Stimulated activated CD8-positive, alpha-beta memory T cell treated with anti-CD3 and anti-CD28 coated beads, Interleukin-12 subunit alpha, Interleukin-12 subunit beta, amount 100 ng/mL, for 4 hours (primary cell): ENCODE data around the gene COL21A1.
"Not testable (repeated sequence)": the region's sequence is repeated elsewhere in the genome, so short reads cannot be mapped to it uniquely, and the experiment has no call there.

Experiments
- DNase-seq: peaks from one replicate; pipeline ENCODE4 v3.0.0-alpha.2; 2020; ENCODE audit warnings: low read depth

The COL21A1 gene

DNA sequence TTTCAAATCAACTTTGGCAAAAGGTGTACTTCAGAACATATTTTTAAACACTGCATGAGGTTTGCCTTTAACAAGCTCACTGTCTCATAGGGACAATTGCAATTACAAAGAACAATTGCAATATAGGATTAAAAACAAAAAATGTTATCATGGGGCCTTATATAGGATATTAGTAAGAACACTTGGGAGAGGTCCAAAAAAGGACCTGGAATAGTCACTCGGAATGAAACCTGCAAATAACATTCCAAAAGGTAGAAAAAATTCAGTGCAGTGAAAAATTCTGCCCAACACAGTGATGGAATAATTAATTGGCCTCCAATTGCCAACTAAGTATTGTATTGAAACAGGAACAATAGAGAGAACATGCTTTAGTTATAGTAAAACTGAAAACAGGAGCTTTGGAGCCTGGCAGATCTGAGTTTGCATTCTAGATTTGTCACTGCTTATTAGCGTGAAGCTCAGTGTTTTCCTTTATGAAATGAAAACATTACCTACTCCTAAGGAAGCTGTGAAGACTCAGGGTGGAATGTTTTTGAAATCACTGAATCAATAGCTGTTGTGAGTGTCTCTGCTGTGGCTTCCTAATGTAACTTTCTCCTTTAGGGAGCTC is 199.3 kb downstream of the COL21A1 start:
- no peak for DNase-seq

DNA sequence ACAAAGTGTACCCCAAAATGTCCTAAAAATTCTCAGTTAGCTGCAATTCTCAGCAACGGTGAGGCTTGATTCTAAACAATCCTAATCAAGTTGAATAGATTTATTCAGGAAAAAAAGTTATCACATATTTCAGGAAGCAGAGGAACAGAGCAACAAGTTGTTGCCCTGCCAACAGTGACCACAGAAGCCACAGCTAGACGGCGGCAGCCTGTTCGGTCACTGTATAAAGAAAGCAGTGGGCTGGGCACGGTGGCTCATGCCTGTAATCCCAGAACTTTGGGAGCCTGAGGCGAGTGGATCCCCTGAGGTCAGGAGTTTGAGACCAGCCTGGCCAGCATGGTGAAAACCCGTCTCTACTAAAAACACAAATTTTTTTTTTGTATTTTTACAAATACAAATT is 200.8 kb downstream of the COL21A1 start:
- DNase-seq = no peak

DNA sequence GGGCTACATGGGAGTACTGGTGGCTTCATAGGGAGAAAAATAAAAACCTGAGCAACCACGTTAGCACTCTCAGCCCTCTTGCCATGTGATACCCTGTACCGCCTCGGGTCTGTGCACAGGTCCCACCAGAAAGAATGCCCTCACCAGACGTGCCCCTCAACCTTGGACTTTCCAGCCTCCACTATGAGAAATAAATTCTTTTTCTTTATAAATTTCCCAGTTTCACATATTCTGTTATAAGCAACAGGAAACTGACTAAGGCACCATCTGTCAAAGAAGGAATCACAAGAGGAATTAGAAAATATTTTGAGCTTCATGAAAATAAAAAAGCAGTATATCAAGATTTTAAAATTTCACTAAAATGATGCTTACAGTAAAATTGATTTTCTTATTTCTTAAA is 203.6 kb downstream of the COL21A1 start:
- no peak for DNase-seq

DNA sequence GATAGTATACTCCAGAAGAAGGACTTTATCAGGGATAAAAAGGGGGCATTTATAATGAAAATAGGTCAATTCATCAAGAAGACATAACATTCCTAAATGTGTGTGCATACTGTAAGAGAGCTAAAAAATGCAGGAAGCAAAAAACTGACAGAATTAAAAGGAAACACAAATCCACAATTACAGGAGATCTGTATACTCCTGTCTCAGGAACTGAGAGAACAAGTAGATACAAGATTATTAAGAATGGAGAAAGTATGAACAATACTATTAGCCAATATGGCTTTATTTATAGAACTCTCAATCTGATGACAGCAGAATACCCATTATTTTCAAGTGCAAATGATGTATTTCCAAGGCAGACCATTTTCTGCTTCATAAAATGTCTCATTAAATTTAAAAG is 204.3 kb downstream of the COL21A1 start:
- no peak for DNase-seq

DNA sequence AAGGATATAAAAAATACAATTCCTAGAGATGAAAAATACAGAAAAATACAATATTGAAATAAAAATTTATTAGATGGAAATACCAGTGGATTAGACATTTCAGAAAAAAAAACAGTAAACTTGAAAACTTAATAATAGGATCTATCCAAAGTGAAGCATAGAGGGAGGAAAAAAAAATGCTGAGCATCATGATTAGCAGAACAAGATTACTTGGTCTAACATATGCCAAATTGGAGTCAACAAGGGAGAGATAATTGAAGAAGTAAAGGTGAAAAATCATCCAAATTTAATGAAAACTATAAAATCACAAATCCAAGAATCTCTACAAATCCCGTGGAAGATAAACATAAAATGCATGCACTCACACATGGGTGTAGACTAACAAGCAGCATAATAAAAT is 205.8 kb downstream of the COL21A1 start:
- no peak for DNase-seq

DNA sequence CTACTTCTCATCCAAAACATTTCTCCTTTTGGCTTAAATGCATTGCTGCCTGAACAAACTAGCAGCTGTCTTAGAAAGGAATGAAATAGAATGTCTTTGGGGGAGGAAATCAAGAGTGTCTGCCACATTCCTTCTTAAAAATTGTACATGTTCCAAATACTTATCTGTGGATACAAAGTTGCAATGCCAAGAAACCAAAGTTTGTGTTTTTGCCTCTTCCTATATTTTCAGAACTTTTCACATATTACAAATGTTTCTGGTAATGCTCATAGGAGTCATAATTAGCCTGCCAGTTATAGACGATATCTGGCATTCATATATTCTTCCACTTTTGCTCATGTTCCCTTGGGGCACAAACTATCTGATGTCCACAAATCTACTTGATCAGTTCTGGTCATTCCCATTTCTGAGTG is 206.5 kb downstream of the COL21A1 start:
- no peak for DNase-seq

DNA sequence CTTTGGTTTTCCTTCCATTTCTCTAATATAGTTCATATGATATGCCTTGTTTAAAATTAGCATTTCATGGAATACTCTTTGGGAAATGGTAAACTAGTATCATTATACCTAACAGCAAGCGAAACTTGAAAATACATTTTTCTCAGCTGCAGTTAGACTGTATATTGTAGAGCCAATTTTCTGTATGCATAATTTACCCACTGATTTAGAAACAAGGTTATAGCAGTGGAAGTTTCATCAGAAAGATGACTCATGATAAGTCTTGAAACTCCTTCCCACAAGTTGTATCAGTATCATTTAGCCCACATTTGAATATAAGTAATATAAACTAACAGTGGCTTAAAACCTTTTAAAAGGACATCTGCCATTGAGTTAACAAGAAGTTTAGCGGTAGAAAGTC is 207.2 kb downstream of the COL21A1 start:
- DNase-seq = no peak

DNA sequence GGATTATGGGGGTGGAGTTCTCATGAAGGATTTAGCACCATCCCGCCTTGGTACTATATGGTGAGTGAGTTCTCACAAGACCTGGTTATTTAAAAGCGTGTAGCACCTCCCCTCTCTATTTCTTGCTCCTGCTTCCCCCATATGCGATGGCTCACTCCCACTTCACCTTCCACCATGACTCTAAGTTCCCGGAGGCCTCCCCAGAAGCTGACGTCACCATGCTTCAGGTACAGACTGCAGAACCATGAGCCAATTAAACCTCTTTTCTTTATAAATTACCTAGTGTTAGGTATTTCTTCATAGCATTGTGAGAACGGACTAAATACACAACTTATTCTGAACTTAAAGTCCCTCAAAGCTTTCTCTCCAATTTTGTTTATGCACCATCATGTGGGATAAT is 208.6 kb downstream of the COL21A1 start:
- DNase-seq = no peak

DNA sequence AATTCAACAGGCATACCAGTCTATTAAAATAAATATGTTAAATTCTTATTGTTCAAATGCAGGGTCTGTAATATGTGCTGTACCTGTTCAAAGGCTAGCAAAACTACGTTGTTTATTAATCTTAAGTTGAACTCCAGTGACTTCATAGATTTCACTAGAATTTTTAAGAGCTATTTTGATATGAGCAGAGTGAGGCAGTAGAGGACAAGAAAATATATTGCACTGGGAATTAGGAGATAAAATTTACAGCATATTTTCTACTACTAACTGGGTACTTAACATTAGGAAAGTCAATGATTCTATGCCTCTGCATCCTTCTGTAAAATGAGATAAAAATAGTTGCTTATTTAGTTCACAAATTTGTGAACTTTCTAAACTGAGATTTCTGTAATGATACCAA is 209.8 kb downstream of the COL21A1 start:
- no peak for DNase-seq

DNA sequence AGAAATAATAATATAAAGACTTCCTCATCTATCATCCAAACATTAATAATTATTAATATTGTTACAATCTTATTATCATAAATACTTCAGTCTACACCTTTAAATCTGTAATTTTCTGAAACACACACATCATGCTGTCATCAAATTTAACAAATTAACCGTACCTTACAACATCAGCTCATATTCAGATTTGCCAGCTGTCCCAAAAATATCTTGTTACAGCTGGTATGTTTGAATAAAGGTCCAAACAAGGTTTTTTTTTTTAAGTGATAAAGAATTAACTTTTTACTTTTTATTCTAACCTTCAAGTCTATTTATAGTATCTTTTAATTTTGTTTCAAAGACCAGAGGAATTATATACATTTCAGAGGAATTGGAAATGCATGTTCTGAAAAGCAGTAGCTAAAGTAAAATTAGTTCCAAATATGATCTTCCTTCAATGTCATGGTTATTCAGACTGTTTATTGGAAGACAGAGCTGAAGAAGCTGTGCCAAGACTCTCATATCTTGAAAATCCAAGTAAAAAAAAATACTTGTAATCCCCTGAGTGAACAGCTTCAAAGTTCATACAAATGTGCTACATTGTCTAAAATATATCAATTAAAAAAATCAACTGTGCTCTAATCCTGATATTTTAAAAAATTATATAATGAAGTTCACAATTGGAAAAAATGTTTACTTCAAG is 210.3 kb downstream of the COL21A1 start:
- no peak for DNase-seq

DNA sequence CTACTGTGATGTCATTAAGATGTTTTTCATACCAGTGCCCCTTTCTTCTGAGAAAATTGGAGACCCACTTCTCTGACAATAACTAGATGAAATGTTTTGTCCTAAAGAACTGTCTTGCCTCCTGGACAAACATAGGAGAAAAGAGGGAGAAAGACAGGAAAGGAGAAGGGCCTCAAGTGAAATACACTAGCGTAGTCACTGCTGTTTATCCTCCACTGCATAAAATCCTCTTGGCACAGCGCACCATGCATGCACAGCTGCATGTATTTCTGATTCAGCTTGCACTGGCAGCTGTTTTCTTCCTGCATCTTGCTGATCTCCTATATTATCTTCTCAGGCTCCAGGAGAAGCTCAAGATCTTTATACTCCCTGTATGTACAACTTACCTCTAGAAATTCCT is 214.0 kb downstream of the COL21A1 start:
- no peak for DNase-seq

DNA sequence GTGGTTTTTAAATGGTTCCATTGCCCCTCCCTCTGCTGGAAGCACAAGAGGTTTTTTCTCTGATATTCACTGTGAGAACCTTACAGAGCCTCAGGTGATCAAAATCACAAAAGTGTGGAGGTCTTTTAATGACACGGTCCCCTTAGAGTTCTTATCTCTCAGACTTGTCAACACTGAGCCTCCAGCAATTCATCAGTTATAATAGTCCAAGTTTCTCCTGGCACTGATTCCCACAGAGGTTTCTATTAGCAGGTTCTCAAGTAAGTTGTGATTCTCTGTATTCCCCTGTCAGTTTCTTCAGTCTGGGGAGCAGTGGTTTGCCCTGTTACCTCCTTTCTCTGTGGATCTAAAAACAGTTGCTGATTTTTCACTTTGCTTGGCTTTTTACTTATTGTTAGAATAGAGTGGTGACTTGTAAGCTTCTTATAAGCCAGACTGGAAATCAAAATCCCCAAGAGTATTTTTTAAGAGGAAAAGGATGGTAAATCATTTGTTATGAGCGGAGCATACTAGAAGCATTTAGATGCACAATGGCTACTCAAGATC is 214.6 kb downstream of the COL21A1 start:
- DNase-seq = no peak

DNA sequence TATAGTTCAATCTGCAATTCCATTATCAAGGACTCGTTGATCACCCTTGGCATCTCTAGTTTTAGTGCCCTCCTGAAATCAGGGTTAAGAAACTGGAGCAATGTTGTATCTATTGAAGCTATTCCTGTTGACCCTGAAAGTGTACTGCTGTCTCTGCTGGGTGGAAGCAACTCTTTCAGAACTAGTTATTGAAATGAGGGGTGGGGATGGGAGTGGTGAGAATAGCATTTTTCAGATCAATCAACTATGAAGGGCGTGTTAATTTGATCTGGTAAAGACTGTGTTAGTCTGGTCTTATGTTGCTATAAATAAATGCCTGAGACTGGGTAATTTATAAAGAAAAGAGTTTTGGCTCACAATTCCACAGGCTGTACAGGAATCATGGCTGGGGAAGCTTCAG is 219.5 kb downstream of the COL21A1 start:
- DNase-seq = no peak

DNA sequence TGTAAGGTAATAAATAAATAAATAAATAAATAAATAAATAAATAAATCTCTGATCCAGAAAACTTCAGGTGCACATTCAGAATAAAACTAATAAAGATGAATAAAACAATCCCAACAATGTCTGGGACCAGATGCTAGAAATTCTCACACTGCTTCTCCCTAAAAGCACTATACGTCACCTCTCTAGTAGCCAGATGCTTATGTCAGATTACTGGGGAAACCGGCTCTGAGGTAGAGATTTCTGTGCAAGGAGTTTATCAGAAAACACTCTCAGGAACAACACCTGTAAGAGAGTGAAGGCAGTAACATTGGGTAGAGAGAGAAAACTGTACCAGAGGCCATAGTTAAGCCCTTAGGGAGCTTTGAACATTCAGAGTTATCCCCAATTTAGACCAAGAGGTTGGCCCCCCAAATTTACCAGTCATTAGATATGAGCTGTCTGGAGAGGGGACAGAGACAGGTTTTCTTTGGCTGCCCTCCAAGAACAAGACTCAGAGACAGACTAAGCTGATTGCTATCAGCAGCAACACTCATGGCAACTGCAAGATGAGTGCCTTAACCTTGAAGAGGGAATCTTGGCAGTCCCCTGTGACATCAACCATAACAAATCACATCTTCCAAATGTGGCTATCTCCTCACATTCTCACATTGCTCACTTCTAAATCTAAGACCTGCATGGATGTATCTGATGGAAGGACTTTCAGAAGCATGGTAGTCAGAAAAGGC is 220.8 kb downstream of the COL21A1 start:
- DNase-seq = no peak

DNA sequence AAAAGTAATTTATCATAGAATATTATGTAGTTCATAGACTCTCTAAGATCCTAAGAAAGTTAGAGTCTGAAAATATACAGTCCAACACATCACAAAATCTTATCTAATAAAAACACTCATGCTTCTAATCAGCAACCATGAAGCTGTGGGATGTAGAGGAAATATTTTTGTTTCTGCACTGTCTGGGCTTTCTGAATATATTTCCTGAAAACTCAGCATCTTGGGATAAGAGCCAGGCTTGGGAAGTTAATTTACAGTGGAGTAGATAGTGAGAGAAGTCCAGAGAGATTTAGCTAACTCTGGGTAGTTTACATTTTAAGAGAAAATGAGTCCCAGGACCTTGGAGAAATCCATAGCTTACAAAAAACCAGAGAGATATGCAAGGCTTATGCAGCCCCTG is 221.6 kb downstream of the COL21A1 start:
- DNase-seq = no peak

DNA sequence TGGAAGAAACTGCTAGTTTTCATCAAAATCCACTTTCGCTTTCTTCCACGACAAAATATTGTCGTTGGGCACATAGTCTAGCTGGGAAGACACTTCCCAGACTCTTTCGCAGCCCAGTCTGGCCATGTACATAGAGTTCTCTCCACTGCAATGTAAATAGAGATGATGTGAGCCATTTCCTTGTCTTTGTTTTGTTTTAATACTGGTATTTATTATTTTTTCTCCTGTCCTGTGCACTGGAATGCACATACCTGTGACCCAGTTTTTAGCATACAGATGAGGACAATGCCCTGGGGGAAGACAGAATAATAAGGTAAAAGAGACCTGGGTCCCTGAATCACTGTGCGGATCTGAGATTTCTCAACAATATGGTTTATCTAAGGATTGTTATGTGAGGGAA is 222.4 kb downstream of the COL21A1 start:
- DNase-seq = no peak

DNA sequence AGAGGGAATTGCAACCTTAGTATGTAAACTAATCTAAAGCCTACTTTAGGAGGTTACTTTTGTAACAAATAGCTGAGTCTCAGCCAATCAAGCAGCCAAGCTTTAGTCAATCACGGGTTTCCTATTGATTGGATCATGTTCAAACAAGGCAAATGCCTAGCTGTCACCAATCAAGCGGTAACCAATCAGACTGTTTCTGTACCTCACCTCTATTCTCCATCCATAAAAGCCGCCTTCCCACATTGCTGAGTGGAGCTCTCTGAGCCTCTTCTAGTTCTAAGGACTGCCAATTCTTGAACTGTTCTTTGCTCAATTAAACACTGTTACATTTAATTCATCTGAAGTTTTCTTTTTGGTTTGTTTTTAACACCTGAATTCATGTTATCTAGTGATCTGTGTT is 223.6 kb downstream of the COL21A1 start:
- DNase-seq = no peak

DNA sequence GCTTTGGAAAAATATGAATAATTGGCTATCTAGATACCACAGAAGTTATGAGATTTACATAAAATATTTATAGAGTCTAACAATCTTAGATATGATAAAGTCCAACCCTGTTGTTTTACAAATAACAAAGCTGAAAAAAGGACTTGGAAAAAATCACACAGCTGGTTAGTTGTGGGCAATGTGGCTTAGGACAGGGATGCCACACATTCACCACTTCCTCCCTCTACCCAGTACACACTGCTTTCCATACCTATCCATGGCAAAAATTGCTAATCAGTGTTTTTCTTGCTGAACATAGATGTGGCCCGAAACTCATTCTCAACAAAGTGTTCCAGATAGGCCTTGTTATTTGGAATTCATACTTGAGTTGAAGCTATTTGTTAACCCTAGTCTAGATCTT is 224.7 kb downstream of the COL21A1 start:
- no peak for DNase-seq

DNA sequence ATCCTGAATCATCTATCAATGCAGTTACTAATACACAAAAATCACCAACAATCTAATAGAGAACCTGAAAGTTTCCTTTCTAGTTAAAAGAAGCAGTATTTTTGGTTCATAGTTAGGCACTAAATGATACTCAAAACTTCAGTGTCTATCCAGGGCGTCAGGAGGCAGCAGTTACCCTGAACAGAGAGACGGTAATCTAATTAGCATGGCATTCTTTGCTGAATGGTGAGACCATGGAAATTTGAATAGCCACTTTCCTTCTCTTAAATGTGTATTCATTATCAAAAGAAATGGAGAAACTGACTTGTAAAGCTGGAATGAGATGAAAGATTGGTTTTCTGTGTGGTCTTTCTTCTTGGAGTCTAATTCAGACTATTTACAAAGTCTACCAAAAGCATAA is 225.4 kb downstream of the COL21A1 start:
- no peak for DNase-seq

DNA sequence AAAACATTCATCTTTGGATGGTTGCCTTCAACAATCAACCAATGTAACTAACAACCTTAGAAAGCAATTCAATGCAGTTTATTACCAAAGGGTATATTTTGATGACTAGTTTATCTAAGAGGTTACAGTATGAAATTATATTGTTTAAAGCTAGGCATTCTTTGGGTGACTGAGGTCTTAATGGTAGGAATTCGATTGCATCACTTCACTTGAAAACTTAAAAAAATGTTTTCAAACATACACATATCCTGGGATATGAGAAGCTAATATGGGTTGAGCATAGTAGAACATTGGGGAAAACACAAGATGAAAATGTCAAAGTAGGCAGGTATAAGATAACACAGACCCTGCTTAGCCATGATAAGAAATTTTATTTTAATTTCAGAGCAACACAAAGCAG is 227.4 kb downstream of the COL21A1 start:
- no peak for DNase-seq

DNA sequence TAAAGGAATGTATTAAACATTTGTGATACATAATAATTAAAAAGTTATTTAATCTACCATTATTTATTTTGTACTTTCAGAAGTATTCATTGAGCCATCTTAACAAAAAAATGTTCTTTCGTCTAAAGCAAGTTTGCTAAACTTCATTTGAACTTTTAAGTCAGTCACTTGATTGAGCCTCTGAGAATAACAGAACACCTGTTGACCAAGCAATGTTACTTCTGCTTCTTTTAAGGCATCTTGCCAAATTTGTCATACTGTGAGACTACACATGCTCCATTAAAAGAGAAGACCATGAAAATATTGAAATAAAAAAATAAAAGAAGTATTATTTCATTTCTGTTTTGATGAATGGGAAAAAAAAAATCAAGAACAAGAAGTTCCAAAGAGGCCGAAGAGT is 230.2 kb downstream of the COL21A1 start:
- DNase-seq = no peak

DNA sequence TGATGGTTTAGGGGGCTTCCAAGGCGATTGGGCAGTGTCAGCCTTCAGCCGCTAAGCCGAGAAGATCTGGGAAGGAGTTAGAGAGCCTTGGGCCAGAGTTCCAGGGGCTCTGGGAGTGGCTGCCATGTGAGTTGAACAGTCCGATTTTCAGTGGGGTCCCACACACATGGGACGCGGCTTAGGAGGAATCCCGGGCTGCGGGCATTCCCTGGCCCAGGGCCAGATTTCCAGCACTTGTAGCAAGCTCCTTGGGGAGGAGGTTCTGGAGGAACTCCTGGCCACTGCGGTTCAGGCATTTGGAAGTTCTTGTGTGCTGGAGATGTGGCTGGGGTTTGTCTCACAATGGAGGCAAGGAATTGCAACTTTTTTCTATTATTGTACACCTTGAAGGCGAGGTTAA is 233.3 kb downstream of the COL21A1 start:
- DNase-seq = not testable (repeated sequence)

DNA sequence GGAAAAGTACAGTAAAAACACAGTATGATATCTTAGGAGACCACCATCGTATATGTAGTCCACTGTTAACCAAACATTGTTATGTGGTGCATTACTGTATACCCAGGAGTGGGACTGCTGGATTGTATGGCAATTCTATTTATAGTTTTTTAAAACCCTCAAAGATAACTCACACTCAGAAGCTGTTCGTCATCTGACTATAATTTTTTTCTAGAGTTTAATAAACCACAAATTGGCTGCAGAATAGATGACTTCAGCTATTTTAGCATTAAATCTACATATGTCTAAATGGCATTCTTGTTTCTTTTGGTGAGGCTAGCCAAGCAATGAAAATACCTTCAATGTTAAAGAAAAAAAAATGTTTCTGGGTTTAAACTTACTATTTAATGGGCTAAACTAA is 237.7 kb downstream of the COL21A1 start:
- DNase-seq = no peak
